Lower lobe of right lung (tissue), 2 donors: ENCODE data around the gene CATSPER3. TPM values are rescaled to one million over a fixed set of nuclear protein-coding genes. Genes with fewer than 3 reads are reported as not detected.

Source experiments
- ATAC-seq, 2 donors: fragments of 200-7000 bp; cut with Tn5 transposase; one replicate each; pipeline ENCODE4 v1.9.1; 2020 to 2022; ENCODE audit warnings: mild to moderate bottlenecking in 2 of 2, moderate library complexity in 2 of 2
- DNase-seq: peaks from one replicate; pipeline ENCODE4 v3.0.0-alpha.2; 2020
- H3K27ac ChIP-seq: fragments of 200-600 bp; one replicate; pipeline ENCODE4 v1.8.0; 2022
- H3K27me3 ChIP-seq: fragments of 200-600 bp; one replicate; pipeline ENCODE4 v1.8.0; 2022; ENCODE audit warnings: low read depth
- H3K36me3 ChIP-seq: fragments of 200-600 bp; one replicate; pipeline ENCODE4 v1.8.0; 2022; ENCODE audit warnings: mild to moderate bottlenecking
- H3K4me1 ChIP-seq: fragments of 200-600 bp; one replicate; pipeline ENCODE4 v1.8.0; 2022
- H3K4me3 ChIP-seq: fragments of 200-600 bp; one replicate; pipeline ENCODE4 v1.8.0; 2022; ENCODE audit warnings: mild to moderate bottlenecking
- H3K9me3 ChIP-seq: fragments of 200-600 bp; one replicate; pipeline ENCODE4 v1.8.0; 2022
- CTCF ChIP-seq: fragments of 200-600 bp; IDR thresholded peaks from one replicate; pipeline ENCODE4 v1.8.0; 2022; ENCODE audit warnings: antibody characterized with exemption, mild to moderate bottlenecking
- intact Hi-C: fragments of 100-400 bp; cut with DNase I; formaldehyde crosslinking; loops from one replicate; pipeline ENCODE4 v1.11.0; 2022
- total RNA-seq: library from RNA; stranded (reverse); fragmentation: NEBNext Ultra II Directional; extraction: Animal tissue kit (Norgen Biotek cat#: 25700); gene quantifications from one replicate; pipeline ENCODE4 v1.2.1, GENCODE V29; 2021
- donor health status: DM: no; HTN: yes; CAD: no; lungs with severe emphysema.

Gene CATSPER3
- total RNA-seq, 1 donor from 2014 or later, result 0.68 TPM

GRCh38 chr5:135030956-135031812 lies 63.5 kb downstream of the CATSPER3 start:
- H3K27me3 ChIP-seq, result peaks cover 96% of the 10 kb centered on the region
- intact Hi-C loops, result no loop called here
- DNase-seq (peak; percentile 52), ATAC-seq (peak; percentile 11 to 13)
- H3K4me3 ChIP-seq, result peak overlapping the region; percentile 46
- H3K9me3 ChIP-seq, result no peaks in the 10 kb centered on the region
- no peak overlapping the region for H3K27ac ChIP-seq
- no peaks in the 10 kb centered on the region for H3K36me3 ChIP-seq
- peaks cover 32% of the 10 kb centered on the region for H3K4me1 ChIP-seq
- TF ChIP-seq CTCF, result no peak

- Histone ChIP-seq H3K9me3 (no peaks in the 10 kb centered on the region), H3K4me3 (no peak overlapping the region), H3K27ac (no peak overlapping the region), H3K36me3 (no peaks in the 10 kb centered on the region), H3K4me1 (peaks cover 32% of the 10 kb centered on the region), H3K27me3 (peaks cover 96% of the 10 kb centered on the region)
- ATAC-seq, result no peak
- TF ChIP-seq CTCF, result no peak
- intact Hi-C loops, result no loop called here
- peak; percentile 2 for DNase-seq
These were observed 64.3 kb downstream of the CATSPER3 start for GRCh38 chr5:135031813-135032694.

GRCh38 chr5:135032695-135032998 lies 64.9 kb downstream of the CATSPER3 start:
- Histone ChIP-seq H3K27ac (no peak overlapping the region), H3K4me3 (peak overlapping the region; percentile 50), H3K27me3 (peaks cover 96% of the 10 kb centered on the region), H3K4me1 (peaks cover 32% of the 10 kb centered on the region), H3K9me3 (no peaks in the 10 kb centered on the region), H3K36me3 (no peaks in the 10 kb centered on the region)
- no peak for TF ChIP-seq CTCF
- no peak for ATAC-seq
- intact Hi-C loops, result no loop called here
- no peak for DNase-seq

- H3K27ac ChIP-seq, result no peak overlapping the region
- H3K4me3 ChIP-seq, result peak overlapping the region; percentile 50
- H3K36me3 ChIP-seq, result no peaks in the 10 kb centered on the region
- DNase-seq (peak; percentile 45), ATAC-seq (peak; percentile 2 to 40)
- H3K27me3 ChIP-seq, result peaks cover 96% of the 10 kb centered on the region
- no peak for TF ChIP-seq CTCF
- peaks cover 32% of the 10 kb centered on the region for H3K4me1 ChIP-seq
- intact Hi-C loops, result no loop called here
- no peaks in the 10 kb centered on the region for H3K9me3 ChIP-seq
These were observed 65.5 kb downstream of the CATSPER3 start for GRCh38 chr5:135032999-135033861.

- H3K9me3 ChIP-seq, result no peaks in the 10 kb centered on the region
- peak; percentile 8 to 14 for ATAC-seq
- peak within 1 kb of the TSS; percentile 50 for H3K4me3 ChIP-seq
- TF ChIP-seq CTCF, result no peak
- H3K4me1 ChIP-seq, result peaks cover 34% of the 10 kb centered on the region
- no peak for DNase-seq
- no peaks in the 10 kb centered on the region for H3K36me3 ChIP-seq
- intact Hi-C loops, result no loop called here
- peaks cover 96% of the 10 kb centered on the region for H3K27me3 ChIP-seq
- no peak within 1 kb of the TSS for H3K27ac ChIP-seq
These were observed 66.2 kb downstream of the CATSPER3 start, which contains the start of gene PITX1 for GRCh38 chr5:135033901-135034235. PITX1 (minus strand) TSS chr5:135034228; CDS start chr5:135033881, 347 bp downstream.
